SK-N-SH (cell line): ENCODE data around the gene EIF4E2.

Experiments used
- CTCF ChIP-seq: fragments of 200-600 bp; sonication (generic); IDR thresholded peaks from 2 replicates; pipeline ENCODE4 v1.6.1; 2017; ENCODE audit warnings: antibody characterized with exemption, mild to moderate bottlenecking, moderate library complexity
- EP300 ChIP-seq, 2 experiments: IDR thresholded peaks; 2 replicates each; pipeline versions ENCODE4 v1.4.0 to v1.6.1; 2012; ENCODE audit warnings: borderline replicate concordance in 1 of 2, low read depth in 1 of 2, low read length in 1 of 2
- MAX ChIP-seq: IDR thresholded peaks from 2 replicates; pipeline ENCODE4 v1.4.0; 2012; ENCODE audit warnings: low read depth
- PBX3 ChIP-seq: IDR thresholded peaks from 2 replicates; pipeline ENCODE4; 2012
- POLR2AphosphoS5 ChIP-seq: IDR thresholded peaks from 2 replicates; pipeline ENCODE4 v1.6.1; 2012; ENCODE audit warnings: low read depth, low read length
- REST ChIP-seq: IDR thresholded peaks from 2 replicates; pipeline ENCODE4 v1.6.1; 2012; ENCODE audit warnings: mild to moderate bottlenecking, low read depth, low read length, moderate library complexity
- SMC3 ChIP-seq: IDR thresholded peaks from 2 replicates; pipeline ENCODE4 v1.6.1; 2012; ENCODE audit warnings: low read depth, low read length, improper control_type of control experiment
- USF2 ChIP-seq: fragments of 150-350 bp; IDR thresholded peaks from 2 replicates; pipeline ENCODE4 v1.6.1; 2017; ENCODE audit warnings: antibody characterized with exemption, low read length, low read depth, borderline replicate concordance

GRCh38 chr2:232502911-232503808 is 47.3 kb upstream of the EIF4E2 start:
- TF ChIP-seq PBX3 (no peak), CTCF (no peak), MAX (no peak), SMC3 (no peak), REST (no peak), EP300 (IDR thresholded peaks at IDR 0.05; ENCODE audit: borderline replicate concordance in 1 of 2, low read depth in 1 of 2, low read length in 1 of 2) (0 out of 4 replicates have a peak, but pooled peaks of 1 of the 2 experiments have one; percentile 6), POLR2AphosphoS5 (no peak), USF2 (no peak)
